ENCODE data around the gene UQCR10. TPM values are rescaled to one million over a fixed set of nuclear protein-coding genes. Genes with fewer than 3 reads are reported as not detected.

Gene UQCR10
- total and polyA plus RNA-seq, 9 donors, result 96.1 to 185 (median 132) TPM

GRCh38 chr22:29795663-29796062, 28.5 kb downstream of the UQCR10 start:
- no peak overlapping the region for H3K4me3 ChIP-seq (ENCODE audit: low read length)
- H3K9me3 ChIP-seq (replicated peaks; ENCODE audit: control insufficient read depth, low read depth, low read length), result no peaks in the 10 kb centered on the region
- no peaks in the 10 kb centered on the region for H3K27me3 ChIP-seq (ENCODE audit: control insufficient read depth, insufficient read depth, low read length)
- 65% methylated on average over 4 of the region's 5 CpGs for WGBS (ENCODE audit: insufficient coverage)
- H3K4me1 ChIP-seq (ENCODE audit: control insufficient read depth, insufficient read depth, low read length), result peaks cover 9% of the 10 kb centered on the region
- no peak for DNase-seq
- peaks cover 72% of the 10 kb centered on the region for H3K36me3 ChIP-seq (ENCODE audit: control insufficient read depth, insufficient read depth, low read length)
- no peak overlapping the region for H3K27ac ChIP-seq (ENCODE audit: low read length)

GRCh38 chr22:29797351-29797750, 30.2 kb downstream of the UQCR10 start:
- H3K36me3 ChIP-seq (ENCODE audit: control insufficient read depth, insufficient read depth, low read length), result peaks cover 75% of the 10 kb centered on the region
- H3K4me3 ChIP-seq (ENCODE audit: low read length), result no peak overlapping the region
- peak; percentile 53 for DNase-seq
- H3K27ac ChIP-seq (ENCODE audit: low read length), result no peak overlapping the region
- H3K27me3 ChIP-seq (ENCODE audit: control insufficient read depth, insufficient read depth, low read length), result no peaks in the 10 kb centered on the region
- no peaks in the 10 kb centered on the region for H3K9me3 ChIP-seq (replicated peaks; ENCODE audit: control insufficient read depth, low read depth, low read length)
- 80% methylated on average over 1 of the region's 3 CpGs for WGBS (ENCODE audit: insufficient coverage)
- peaks cover 9% of the 10 kb centered on the region for H3K4me1 ChIP-seq (ENCODE audit: control insufficient read depth, insufficient read depth, low read length)

GRCh38 chr22:29798318-29798717, 31.1 kb downstream of the UQCR10 start:
- 52% methylated on average over 6 of the region's 6 CpGs for WGBS (ENCODE audit: insufficient coverage)
- Histone ChIP-seq H3K36me3 (ENCODE audit: control insufficient read depth, insufficient read depth, low read length) (peaks cover 71% of the 10 kb centered on the region), H3K27me3 (ENCODE audit: control insufficient read depth, insufficient read depth, low read length) (no peaks in the 10 kb centered on the region), H3K9me3 (replicated peaks; ENCODE audit: control insufficient read depth, low read depth, low read length) (no peaks in the 10 kb centered on the region), H3K27ac (ENCODE audit: low read length) (no peak overlapping the region), H3K4me1 (ENCODE audit: control insufficient read depth, insufficient read depth, low read length) (peaks cover 9% of the 10 kb centered on the region), H3K4me3 (ENCODE audit: low read length) (no peak overlapping the region)
- DNase-seq, result no peak

GRCh38 chr22:29798801-29799200, 31.6 kb downstream of the UQCR10 start:
- no peaks in the 10 kb centered on the region for H3K27me3 ChIP-seq (ENCODE audit: control insufficient read depth, insufficient read depth, low read length)
- no peaks in the 10 kb centered on the region for H3K9me3 ChIP-seq (replicated peaks; ENCODE audit: control insufficient read depth, low read depth, low read length)
- no peak overlapping the region for H3K4me3 ChIP-seq (ENCODE audit: low read length)
- H3K27ac ChIP-seq (ENCODE audit: low read length), result no peak overlapping the region
- H3K36me3 ChIP-seq (ENCODE audit: control insufficient read depth, insufficient read depth, low read length), result peaks cover 71% of the 10 kb centered on the region
- no peak for DNase-seq
- H3K4me1 ChIP-seq (ENCODE audit: control insufficient read depth, insufficient read depth, low read length), result peaks cover 9% of the 10 kb centered on the region
- WGBS (ENCODE audit: insufficient coverage), result 100% methylated on average over 2 of the region's 2 CpGs

GRCh38 chr22:29799217-29799680, 32.1 kb downstream of the UQCR10 start:
- H3K27me3 ChIP-seq (ENCODE audit: control insufficient read depth, insufficient read depth, low read length), result no peaks in the 10 kb centered on the region
- 70% methylated on average over 6 of the region's 8 CpGs for WGBS (ENCODE audit: insufficient coverage)
- H3K4me3 ChIP-seq (ENCODE audit: low read length), result no peak overlapping the region
- H3K4me1 ChIP-seq (ENCODE audit: control insufficient read depth, insufficient read depth, low read length), result peaks cover 10% of the 10 kb centered on the region
- H3K36me3 ChIP-seq (ENCODE audit: control insufficient read depth, insufficient read depth, low read length), result peaks cover 76% of the 10 kb centered on the region
- no peak overlapping the region for H3K27ac ChIP-seq (ENCODE audit: low read length)
- H3K9me3 ChIP-seq (replicated peaks; ENCODE audit: control insufficient read depth, low read depth, low read length), result no peaks in the 10 kb centered on the region
- DNase-seq, result peak; percentile 83

- WGBS (ENCODE audit: insufficient coverage), result 71% methylated on average over 5 of the region's 5 CpGs
- Histone ChIP-seq H3K36me3 (ENCODE audit: control insufficient read depth, insufficient read depth, low read length) (peaks cover 87% of the 10 kb centered on the region), H3K9me3 (replicated peaks; ENCODE audit: control insufficient read depth, low read depth, low read length) (no peaks in the 10 kb centered on the region), H3K27ac (ENCODE audit: low read length) (no peak overlapping the region), H3K4me1 (ENCODE audit: control insufficient read depth, insufficient read depth, low read length) (peaks cover 13% of the 10 kb centered on the region), H3K27me3 (ENCODE audit: control insufficient read depth, insufficient read depth, low read length) (no peaks in the 10 kb centered on the region), H3K4me3 (ENCODE audit: low read length) (no peak overlapping the region)
- no peak for DNase-seq
Measured at GRCh38 chr22:29801153-29801552, 34.0 kb downstream of the UQCR10 start.

GRCh38 chr22:29801796-29802195, 34.6 kb downstream of the UQCR10 start:
- H3K4me3 ChIP-seq (ENCODE audit: low read length), result no peak overlapping the region
- no peak overlapping the region for H3K27ac ChIP-seq (ENCODE audit: low read length)
- WGBS (ENCODE audit: insufficient coverage), result 100% methylated on average over 2 of the region's 8 CpGs
- peaks cover 87% of the 10 kb centered on the region for H3K36me3 ChIP-seq (ENCODE audit: control insufficient read depth, insufficient read depth, low read length)
- H3K4me1 ChIP-seq (ENCODE audit: control insufficient read depth, insufficient read depth, low read length), result peaks cover 18% of the 10 kb centered on the region
- no peaks in the 10 kb centered on the region for H3K27me3 ChIP-seq (ENCODE audit: control insufficient read depth, insufficient read depth, low read length)
- no peak for DNase-seq
- no peaks in the 10 kb centered on the region for H3K9me3 ChIP-seq (replicated peaks; ENCODE audit: control insufficient read depth, low read depth, low read length)

GRCh38 chr22:29803190-29803589, 36.0 kb downstream of the UQCR10 start:
- no peaks in the 10 kb centered on the region for H3K27me3 ChIP-seq (ENCODE audit: control insufficient read depth, insufficient read depth, low read length)
- H3K4me1 ChIP-seq (ENCODE audit: control insufficient read depth, insufficient read depth, low read length), result peaks cover 18% of the 10 kb centered on the region
- H3K4me3 ChIP-seq (ENCODE audit: low read length), result no peak overlapping the region
- no peak for DNase-seq
- H3K9me3 ChIP-seq (replicated peaks; ENCODE audit: control insufficient read depth, low read depth, low read length), result no peaks in the 10 kb centered on the region
- peaks cover 92% of the 10 kb centered on the region for H3K36me3 ChIP-seq (ENCODE audit: control insufficient read depth, insufficient read depth, low read length)
- no CpG with 5 or more reads among the region's 2 CpGs for whole genome bisulfite sequencing (ENCODE audit: insufficient coverage)
- no peak overlapping the region for H3K27ac ChIP-seq (ENCODE audit: low read length)

- WGBS (ENCODE audit: insufficient coverage), result no CpG with 5 or more reads among the region's 2 CpGs
- Histone ChIP-seq H3K27me3 (ENCODE audit: control insufficient read depth, insufficient read depth, low read length) (no peaks in the 10 kb centered on the region), H3K9me3 (replicated peaks; ENCODE audit: control insufficient read depth, low read depth, low read length) (no peaks in the 10 kb centered on the region), H3K4me3 (ENCODE audit: low read length) (no peak overlapping the region), H3K4me1 (ENCODE audit: control insufficient read depth, insufficient read depth, low read length) (peaks cover 9% of the 10 kb centered on the region), H3K27ac (ENCODE audit: low read length) (no peak overlapping the region), H3K36me3 (ENCODE audit: control insufficient read depth, insufficient read depth, low read length) (peaks cover 80% of the 10 kb centered on the region)
- DNase-seq, result no peak
Measured at GRCh38 chr22:29804985-29805384, 37.8 kb downstream of the UQCR10 start.

- Histone ChIP-seq H3K4me3 (ENCODE audit: low read length) (no peak overlapping the region), H3K36me3 (ENCODE audit: control insufficient read depth, insufficient read depth, low read length) (peaks cover 74% of the 10 kb centered on the region), H3K4me1 (ENCODE audit: control insufficient read depth, insufficient read depth, low read length) (peaks cover 9% of the 10 kb centered on the region), H3K9me3 (replicated peaks; ENCODE audit: control insufficient read depth, low read depth, low read length) (no peaks in the 10 kb centered on the region), H3K27ac (ENCODE audit: low read length) (no peak overlapping the region), H3K27me3 (ENCODE audit: control insufficient read depth, insufficient read depth, low read length) (no peaks in the 10 kb centered on the region)
- DNase-seq, result peak; percentile 62
- 45% methylated on average over 5 of the region's 6 CpGs for WGBS (ENCODE audit: insufficient coverage)
Measured at GRCh38 chr22:29806196-29806595, 39.0 kb downstream of the UQCR10 start.

- Histone ChIP-seq H3K27ac (ENCODE audit: low read length) (peak overlapping the region; percentile 3), H3K27me3 (ENCODE audit: control insufficient read depth, insufficient read depth, low read length) (no peaks in the 10 kb centered on the region), H3K36me3 (ENCODE audit: control insufficient read depth, insufficient read depth, low read length) (peaks cover 73% of the 10 kb centered on the region), H3K4me1 (ENCODE audit: control insufficient read depth, insufficient read depth, low read length) (peaks cover 5% of the 10 kb centered on the region), H3K9me3 (replicated peaks; ENCODE audit: control insufficient read depth, low read depth, low read length) (no peaks in the 10 kb centered on the region), H3K4me3 (ENCODE audit: low read length) (no peak overlapping the region)
- no CpG with 5 or more reads among the region's 2 CpGs for WGBS (ENCODE audit: insufficient coverage)
- DNase-seq, result peak; percentile 73
Measured at GRCh38 chr22:29810216-29810615, 43.0 kb downstream of the UQCR10 start.

Measured in muscle of leg (tissue), 11 donors.